ENCODE data around the gene IGIP. TPM values are rescaled to one million over a fixed set of nuclear protein-coding genes. Genes with fewer than 3 reads are reported as not detected.
A peak's percentile ranks its signal among the peaks of the same experiment; 100 is the strongest.

Gene IGIP
- total and polyA plus RNA-seq, 4 donors, result 2.3 to 11.8 (median 3.7) TPM

DNA sequence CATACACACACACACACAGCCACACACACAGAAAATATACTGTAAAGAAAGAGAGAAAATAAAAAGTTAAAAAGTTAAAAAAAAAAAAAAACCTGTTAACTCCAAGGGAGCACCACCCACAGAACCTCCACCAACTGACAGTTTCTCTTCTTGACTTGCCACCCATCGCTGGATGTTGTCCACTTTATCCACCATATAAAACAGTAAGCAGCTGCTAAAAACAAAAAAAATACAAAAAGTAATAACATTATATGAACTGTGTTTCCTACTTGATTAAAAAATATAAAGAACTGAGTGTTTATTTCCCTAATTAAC is 10.6 kb upstream of the IGIP start:
- peak overlapping the region; percentile 72 to 99 (median 93) for H3K4me3 ChIP-seq (ENCODE audit: low read depth in 1 of 3, low read length in 3 of 3)
- H3K27me3 ChIP-seq (ENCODE audit: control insufficient read depth in 4 of 4, insufficient read depth in 4 of 4, low read length in 3 of 4), result no peaks in the 10 kb centered on the region
- no peaks in the 10 kb centered on the region for H3K9me3 ChIP-seq (ENCODE audit: control insufficient read depth in 4 of 4, low read length in 3 of 4)
- WGBS, result 39% methylated on average over 1 of the region's 1 CpG
- TF ChIP-seq GABPA (IDR thresholded peaks at IDR 0.05 in 1 of 2, conservative IDR thresholded peaks at IDR 0.05 in 1 of 2), result no peak
- no peak for TF ChIP-seq RAD21 (IDR thresholded peaks at IDR 0.05)
- no peak for DNase-seq (ENCODE audit: low spot score)
- H3K27ac ChIP-seq (ENCODE audit: low read depth in 1 of 2, low read length in 2 of 2), result peak overlapping the region in 1 of 2 donors; percentile 89
- peaks cover 6 to 55% (median 32%) of the 10 kb centered on the region in 4 donors for H3K4me1 ChIP-seq (ENCODE audit: control insufficient read depth in 4 of 4, insufficient read depth in 4 of 4, low read length in 3 of 4)
- peak overlapping the region in 1 of 2 donors; percentile 77 for H3K9ac ChIP-seq (ENCODE audit: low read depth in 1 of 2, low read length in 2 of 2)
- H3K36me3 ChIP-seq (ENCODE audit: control insufficient read depth in 4 of 4, insufficient read depth in 3 of 4, low read depth in 1 of 4, low read length in 3 of 4), result no peaks in the 10 kb centered on the region

DNA sequence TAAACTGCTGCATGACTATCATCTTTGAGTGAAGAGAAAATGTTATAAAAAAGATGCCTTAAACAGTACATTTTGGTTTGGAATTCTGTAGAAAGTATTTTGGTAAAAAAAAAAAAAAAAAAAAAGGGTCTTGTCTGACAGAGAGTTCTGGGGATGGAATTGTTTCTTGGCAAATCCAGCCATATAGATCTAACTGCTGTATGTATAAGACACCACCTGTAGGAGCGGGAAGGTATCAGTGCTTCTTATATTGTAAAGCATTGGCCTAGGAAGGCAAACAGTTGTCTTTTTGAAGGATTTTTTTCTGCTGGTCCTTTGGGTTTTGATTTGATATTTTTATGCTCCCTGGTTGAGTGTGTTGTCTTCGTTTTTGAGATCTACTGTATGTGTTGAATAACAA is 9.0 kb upstream of the IGIP start:
- H3K4me3 ChIP-seq (ENCODE audit: low read depth in 1 of 3, low read length in 3 of 3), result no peak overlapping the region
- H3K27me3 ChIP-seq (ENCODE audit: control insufficient read depth in 4 of 4, insufficient read depth in 4 of 4, low read length in 3 of 4), result no peaks in the 10 kb centered on the region
- H3K36me3 ChIP-seq (ENCODE audit: control insufficient read depth in 4 of 4, insufficient read depth in 3 of 4, low read depth in 1 of 4, low read length in 3 of 4), result no peaks in the 10 kb centered on the region
- no peak overlapping the region for H3K27ac ChIP-seq (ENCODE audit: low read depth in 1 of 2, low read length in 2 of 2)
- H3K9me3 ChIP-seq (ENCODE audit: control insufficient read depth in 4 of 4, low read length in 3 of 4), result no peaks in the 10 kb centered on the region
- 83% methylated on average over 2 of the region's 2 CpGs for WGBS
- no peak for DNase-seq (ENCODE audit: low spot score)
- peaks cover 6 to 53% (median 30%) of the 10 kb centered on the region in 4 donors for H3K4me1 ChIP-seq (ENCODE audit: control insufficient read depth in 4 of 4, insufficient read depth in 4 of 4, low read length in 3 of 4)
- no peak overlapping the region for H3K9ac ChIP-seq (ENCODE audit: low read depth in 1 of 2, low read length in 2 of 2)
- no peak for TF ChIP-seq SP1 (IDR thresholded peaks at IDR 0.05)
- no peak for TF ChIP-seq FOXA2 (IDR thresholded peaks at IDR 0.05)
- no peak for TF ChIP-seq EGR1 (IDR thresholded peaks at IDR 0.05; ENCODE audit: low read depth in 2 of 2)
- no peak for TF ChIP-seq RAD21 (IDR thresholded peaks at IDR 0.05)
- TF ChIP-seq YY1 (IDR thresholded peaks at IDR 0.05), result no peak
- TF ChIP-seq, protein P1, sequence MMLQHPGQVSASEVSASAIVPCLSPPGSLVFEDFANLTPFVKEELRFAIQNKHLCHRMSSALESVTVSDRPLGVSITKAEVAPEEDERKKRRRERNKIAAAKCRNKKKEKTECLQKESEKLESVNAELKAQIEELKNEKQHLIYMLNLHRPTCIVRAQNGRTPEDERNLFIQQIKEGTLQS (IDR thresholded peaks at IDR 0.05), result no peak

DNA sequence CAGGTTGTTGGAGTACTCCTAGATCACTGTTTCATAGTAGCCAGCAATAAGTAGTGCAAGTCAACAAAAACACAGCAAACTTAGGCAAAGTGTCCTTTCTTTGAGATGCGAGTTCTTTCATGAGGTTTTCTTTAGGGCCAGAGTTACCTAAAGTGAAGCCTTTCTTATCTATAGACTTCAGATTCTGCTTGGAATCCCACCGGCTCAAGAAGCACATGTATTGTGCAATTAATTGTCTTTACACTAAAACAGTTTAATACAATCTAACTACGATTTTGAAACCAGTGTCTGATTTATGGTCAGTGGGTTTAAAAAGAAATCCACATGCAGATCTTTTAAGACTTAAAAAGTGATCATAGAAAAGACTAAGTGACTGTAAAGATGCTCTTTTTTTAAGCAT is 8.2 kb upstream of the IGIP start:
- no peak overlapping the region for H3K4me3 ChIP-seq (ENCODE audit: low read depth in 1 of 3, low read length in 3 of 3)
- no peaks in the 10 kb centered on the region for H3K27me3 ChIP-seq (ENCODE audit: control insufficient read depth in 4 of 4, insufficient read depth in 4 of 4, low read length in 3 of 4)
- no peaks in the 10 kb centered on the region for H3K36me3 ChIP-seq (ENCODE audit: control insufficient read depth in 4 of 4, insufficient read depth in 3 of 4, low read depth in 1 of 4, low read length in 3 of 4)
- 81% methylated on average over 3 of the region's 3 CpGs for WGBS
- H3K27ac ChIP-seq (ENCODE audit: low read depth in 1 of 2, low read length in 2 of 2), result no peak overlapping the region
- no peak overlapping the region for H3K9ac ChIP-seq (ENCODE audit: low read depth in 1 of 2, low read length in 2 of 2)
- peaks cover 6 to 46% (median 26%) of the 10 kb centered on the region in 4 donors for H3K4me1 ChIP-seq (ENCODE audit: control insufficient read depth in 4 of 4, insufficient read depth in 4 of 4, low read length in 3 of 4)
- H3K9me3 ChIP-seq (ENCODE audit: control insufficient read depth in 4 of 4, low read length in 3 of 4), result no peaks in the 10 kb centered on the region
- TF ChIP-seq, protein P2, sequence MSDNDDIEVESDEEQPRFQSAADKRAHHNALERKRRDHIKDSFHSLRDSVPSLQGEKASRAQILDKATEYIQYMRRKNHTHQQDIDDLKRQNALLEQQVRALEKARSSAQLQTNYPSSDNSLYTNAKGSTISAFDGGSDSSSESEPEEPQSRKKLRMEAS (IDR thresholded peaks at IDR 0.05), result no peak
- TF ChIP-seq RAD21 (IDR thresholded peaks at IDR 0.05), result no peak
- no peak for TF ChIP-seq SP1 (IDR thresholded peaks at IDR 0.05)
- TF ChIP-seq, protein P1 (IDR thresholded peaks at IDR 0.05), result no peak
- no peak for TF ChIP-seq TAF1 (conservative IDR thresholded peaks at IDR 0.05)
- TF ChIP-seq NR2F2 (IDR thresholded peaks at IDR 0.05), result no peak
- no peak for TF ChIP-seq EGR1 (IDR thresholded peaks at IDR 0.05; ENCODE audit: low read depth in 2 of 2)
- TF ChIP-seq FOXA1 (IDR thresholded peaks at IDR 0.05), result no peak
- no peak for TF ChIP-seq FOXA2 (IDR thresholded peaks at IDR 0.05)
- no peak for TF ChIP-seq GABPA (IDR thresholded peaks at IDR 0.05 in 1 of 2, conservative IDR thresholded peaks at IDR 0.05 in 1 of 2)
- no peak for TF ChIP-seq YY1 (IDR thresholded peaks at IDR 0.05)
- TF ChIP-seq, protein P3, sequence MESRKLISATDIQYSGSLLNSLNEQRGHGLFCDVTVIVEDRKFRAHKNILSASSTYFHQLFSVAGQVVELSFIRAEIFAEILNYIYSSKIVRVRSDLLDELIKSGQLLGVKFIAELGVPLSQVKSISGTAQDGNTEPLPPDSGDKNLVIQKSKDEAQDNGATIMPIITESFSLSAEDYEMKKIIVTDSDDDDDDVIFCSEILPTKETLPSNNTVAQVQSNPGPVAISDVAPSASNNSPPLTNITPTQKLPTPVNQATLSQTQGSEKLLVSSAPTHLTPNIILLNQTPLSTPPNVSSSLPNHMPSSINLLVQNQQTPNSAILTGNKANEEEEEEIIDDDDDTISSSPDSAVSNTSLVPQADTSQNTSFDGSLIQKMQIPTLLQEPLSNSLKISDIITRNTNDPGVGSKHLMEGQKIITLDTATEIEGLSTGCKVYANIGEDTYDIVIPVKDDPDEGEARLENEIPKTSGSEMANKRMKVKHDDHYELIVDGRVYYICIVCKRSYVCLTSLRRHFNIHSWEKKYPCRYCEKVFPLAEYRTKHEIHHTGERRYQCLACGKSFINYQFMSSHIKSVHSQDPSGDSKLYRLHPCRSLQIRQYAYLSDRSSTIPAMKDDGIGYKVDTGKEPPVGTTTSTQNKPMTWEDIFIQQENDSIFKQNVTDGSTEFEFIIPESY (IDR thresholded peaks at IDR 0.05), result no peak
- no peak for TF ChIP-seq HNF4G (IDR thresholded peaks at IDR 0.05)
- TF ChIP-seq, protein P4, sequence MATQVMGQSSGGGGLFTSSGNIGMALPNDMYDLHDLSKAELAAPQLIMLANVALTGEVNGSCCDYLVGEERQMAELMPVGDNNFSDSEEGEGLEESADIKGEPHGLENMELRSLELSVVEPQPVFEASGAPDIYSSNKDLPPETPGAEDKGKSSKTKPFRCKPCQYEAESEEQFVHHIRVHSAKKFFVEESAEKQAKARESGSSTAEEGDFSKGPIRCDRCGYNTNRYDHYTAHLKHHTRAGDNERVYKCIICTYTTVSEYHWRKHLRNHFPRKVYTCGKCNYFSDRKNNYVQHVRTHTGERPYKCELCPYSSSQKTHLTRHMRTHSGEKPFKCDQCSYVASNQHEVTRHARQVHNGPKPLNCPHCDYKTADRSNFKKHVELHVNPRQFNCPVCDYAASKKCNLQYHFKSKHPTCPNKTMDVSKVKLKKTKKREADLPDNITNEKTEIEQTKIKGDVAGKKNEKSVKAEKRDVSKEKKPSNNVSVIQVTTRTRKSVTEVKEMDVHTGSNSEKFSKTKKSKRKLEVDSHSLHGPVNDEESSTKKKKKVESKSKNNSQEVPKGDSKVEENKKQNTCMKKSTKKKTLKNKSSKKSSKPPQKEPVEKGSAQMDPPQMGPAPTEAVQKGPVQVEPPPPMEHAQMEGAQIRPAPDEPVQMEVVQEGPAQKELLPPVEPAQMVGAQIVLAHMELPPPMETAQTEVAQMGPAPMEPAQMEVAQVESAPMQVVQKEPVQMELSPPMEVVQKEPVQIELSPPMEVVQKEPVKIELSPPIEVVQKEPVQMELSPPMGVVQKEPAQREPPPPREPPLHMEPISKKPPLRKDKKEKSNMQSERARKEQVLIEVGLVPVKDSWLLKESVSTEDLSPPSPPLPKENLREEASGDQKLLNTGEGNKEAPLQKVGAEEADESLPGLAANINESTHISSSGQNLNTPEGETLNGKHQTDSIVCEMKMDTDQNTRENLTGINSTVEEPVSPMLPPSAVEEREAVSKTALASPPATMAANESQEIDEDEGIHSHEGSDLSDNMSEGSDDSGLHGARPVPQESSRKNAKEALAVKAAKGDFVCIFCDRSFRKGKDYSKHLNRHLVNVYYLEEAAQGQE (IDR thresholded peaks at IDR 0.05), result no peak
- no peak for DNase-seq (ENCODE audit: low spot score)

All from liver (tissue), 9 donors.